Effector CD8-positive, alpha-beta T cell (primary cell): ENCODE measurements around the gene MED27.
"Not testable (repeated sequence)": the region's sequence is repeated elsewhere in the genome, so short reads cannot be mapped to it uniquely, and the experiment has no call there.

Source experiments
- DNase-seq: peaks from one replicate; lab custom pipeline; 2025; lab: John Stamatoyannopoulos, UW

The MED27 gene

GRCh38 chr9:131925677-131926177 is 153.9 kb downstream of the MED27 start:
- DNase-seq = no peak

- DNase-seq = no peak
Measured at GRCh38 chr9:131923766-131924165, 155.9 kb downstream of the MED27 start.

GRCh38 chr9:131923132-131923671 is 156.5 kb downstream of the MED27 start:
- no peak for DNase-seq

- DNase-seq = not testable (repeated sequence)
Measured at GRCh38 chr9:131921635-131922034, 158.0 kb downstream of the MED27 start.

- no peak for DNase-seq
Measured at GRCh38 chr9:131919216-131919615, 160.5 kb downstream of the MED27 start.

GRCh38 chr9:131918481-131918880 is 161.2 kb downstream of the MED27 start:
- DNase-seq = no peak

- DNase-seq = no peak
Measured at GRCh38 chr9:131917009-131917408, 162.7 kb downstream of the MED27 start.

GRCh38 chr9:131915181-131915580 is 164.5 kb downstream of the MED27 start:
- DNase-seq = no peak

- no peak for DNase-seq
Measured at GRCh38 chr9:131912671-131913070, 167.0 kb downstream of the MED27 start.

- no peak for DNase-seq
Measured at GRCh38 chr9:131912069-131912468, 167.6 kb downstream of the MED27 start.

GRCh38 chr9:131910572-131910971 is 169.1 kb downstream of the MED27 start:
- DNase-seq = no peak

- no peak for DNase-seq
Measured at GRCh38 chr9:131905144-131905543, 174.5 kb downstream of the MED27 start.

- no peak for DNase-seq
Measured at GRCh38 chr9:131899296-131900228, 180.1 kb downstream of the MED27 start.

GRCh38 chr9:131892902-131893500 is 186.7 kb downstream of the MED27 start:
- no peak for DNase-seq

GRCh38 chr9:131892162-131892707 is 187.4 kb downstream of the MED27 start:
- no peak for DNase-seq

GRCh38 chr9:131891598-131891997 is 188.1 kb downstream of the MED27 start:
- DNase-seq = no peak

- no peak for DNase-seq
Measured at GRCh38 chr9:131889437-131890251, 190.0 kb downstream of the MED27 start.

GRCh38 chr9:131888923-131889322 is 190.7 kb downstream of the MED27 start:
- DNase-seq = no peak

- DNase-seq = no peak
Measured at GRCh38 chr9:131887680-131888079, 192.0 kb downstream of the MED27 start.

GRCh38 chr9:131886826-131887225 is 192.8 kb downstream of the MED27 start:
- DNase-seq = no peak

GRCh38 chr9:131885144-131885609 is 194.5 kb downstream of the MED27 start:
- no peak for DNase-seq
